Small intestine (tissue), 7 donors: ENCODE results near the gene SSH2. TPM values are rescaled to one million over a fixed set of nuclear protein-coding genes. Genes with fewer than 3 reads are reported as not detected.
"Not testable (repeated sequence)": the region's sequence is repeated elsewhere in the genome, so short reads cannot be mapped to it uniquely, and the experiment has no call there.

ENCODE experiments used
- DNase-seq, 2 donors: peaks; one replicate each; pipeline versions ENCODE4 v3.0.0 to v3.0.0-alpha.2; 2013
- FAIRE-seq: peaks from 2 replicates; lab custom pipeline; 2012; peaks lifted over from hg19 to GRCh38; lab: Jason Lieb, UNC
- H3K27ac ChIP-seq, 3 donors: one replicate each; pipeline ENCODE4 v1.5.1; 2013; ENCODE audit warnings: low read length in 2 of 3, mild to moderate bottlenecking in 2 of 3, control low read depth in 1 of 3, inconsistent platforms in 1 of 3, low read depth in 1 of 3, moderate library complexity in 1 of 3
- H3K27me3 ChIP-seq, 3 donors: one replicate each; pipeline ENCODE4 v1.6.1; 2013; ENCODE audit warnings: low read length in 3 of 3, inconsistent platforms in 1 of 3; ENCODE audit not compliant: control insufficient read depth in 3 of 3, insufficient read depth in 3 of 3
- H3K36me3 ChIP-seq, 3 donors: one replicate each; pipeline ENCODE4 v1.6.1; 2013; ENCODE audit warnings: low read length in 3 of 3, inconsistent platforms in 1 of 3, low read depth in 1 of 3, mild to moderate bottlenecking in 1 of 3, moderate library complexity in 1 of 3; ENCODE audit not compliant: control insufficient read depth in 3 of 3, insufficient read depth in 2 of 3
- H3K4me1 ChIP-seq, 3 donors: one replicate each; pipeline ENCODE4 v1.6.1; 2013; ENCODE audit warnings: low read length in 2 of 3, inconsistent platforms in 1 of 3, low read depth in 1 of 3, mild to moderate bottlenecking in 1 of 3, moderate library complexity in 1 of 3; ENCODE audit not compliant: control insufficient read depth in 3 of 3, insufficient read depth in 2 of 3
- H3K4me3 ChIP-seq, 3 donors: one replicate each; pipeline ENCODE4 v1.5.1; 2013; ENCODE audit warnings: low read length in 3 of 3, control low read depth in 1 of 3, inconsistent platforms in 1 of 3, low read depth in 1 of 3, mild to moderate bottlenecking in 1 of 3, moderate library complexity in 1 of 3
- H3K9me3 ChIP-seq, 2 donors: one replicate each; pipeline ENCODE4 v1.6.1; 2013; ENCODE audit warnings: low read depth in 1 of 2, low read length in 1 of 2; ENCODE audit not compliant: control insufficient read depth in 2 of 2, insufficient read depth in 1 of 2
- WGBS, 3 donors: extraction: QIAGEN DNeasy Blood & Tissue Kit; methylation state at CpG; one replicate each; pipeline ENCODE4 v1.1.7; 2013; 5-methylcytosine and 5-hydroxymethylcytosine counted together
- polyA plus RNA-seq, 4 donors: library from polyadenylated mRNA; stranded (reverse) in 3 of 4; unstranded in 1 of 4; fragments of 200-250 nt in 3 of 4; fragments of 120-200 nt in 1 of 4; gene quantifications; one replicate each; pipeline versions ENCODE4 v1.2.1 to v1.2.3, GENCODE V29; 2013
- donor health status: healthy with polysubstance abuse.
- donor health status: control.
- donor health status: control.
- donor health status: Bipolar disorder and iron deficiency.
- donor health status: healthy.

SSH2 gene
- polyA plus RNA-seq, 4 donors, result 11.6 to 18.9 (median 13.6) TPM

- H3K4me1 ChIP-seq, result peaks cover 2 to 8% (median 3%) of the 10 kb centered on the region in 3 donors
- no peaks in the 10 kb centered on the region for H3K9me3 ChIP-seq
- no peak overlapping the region for H3K27ac ChIP-seq
- peaks cover 0 to 9% (median 0%) of the 10 kb centered on the region in 3 donors for H3K36me3 ChIP-seq
- H3K27me3 ChIP-seq, result no peaks in the 10 kb centered on the region
- FAIRE-seq (no peak), DNase-seq (no peak)
- H3K4me3 ChIP-seq, result no peak overlapping the region
- WGBS, 3 donors, result 93 to 97% (median 97%) methylated on average over 4 of the region's 4 CpGs
These were observed 140.5 kb downstream of the SSH2 start for GRCh38 chr17:29789196-29790170.

GRCh38 chr17:29787995-29788394 lies 142.0 kb downstream of the SSH2 start:
- Histone ChIP-seq H3K27me3 (no peaks in the 10 kb centered on the region), H3K9me3 (no peaks in the 10 kb centered on the region), H3K36me3 (peaks cover 0 to 10% (median 0%) of the 10 kb centered on the region in 3 donors), H3K4me3 (no peak overlapping the region), H3K4me1 (peaks cover 2 to 8% (median 3%) of the 10 kb centered on the region in 3 donors), H3K27ac (no peak overlapping the region)
- FAIRE-seq (no peak), DNase-seq (peak; percentile 12 to 22)
- 83 to 89% (median 83%) methylated on average over 3 of the region's 3 CpGs for WGBS, 3 donors

GRCh38 chr17:29782917-29783316 lies 147.1 kb downstream of the SSH2 start:
- DNase-seq (no peak), FAIRE-seq (no peak)
- Histone ChIP-seq H3K27me3 (no peaks in the 10 kb centered on the region), H3K4me1 (peaks cover 0 to 4% (median 3%) of the 10 kb centered on the region in 3 donors), H3K27ac (no peak overlapping the region), H3K36me3 (peaks cover 0 to 4% (median 0%) of the 10 kb centered on the region in 3 donors), H3K4me3 (no peak overlapping the region), H3K9me3 (no peaks in the 10 kb centered on the region)
- 96 to 98% (median 97%) methylated on average over 5 of the region's 5 CpGs for WGBS, 3 donors

- H3K4me1 ChIP-seq, H3K9me3 ChIP-seq, H3K4me3 ChIP-seq, H3K27ac ChIP-seq, H3K27me3 ChIP-seq, FAIRE-seq, DNase-seq, H3K36me3 ChIP-seq: not testable (repeated sequence)
- WGBS, 3 donors, result 88 to 97% (median 90%) methylated on average over 8 of the region's 8 CpGs
These were observed 150.2 kb downstream of the SSH2 start for GRCh38 chr17:29779812-29780190.

- Histone ChIP-seq H3K36me3 (peaks cover 0 to 6% (median 2%) of the 10 kb centered on the region in 3 donors), H3K9me3 (no peaks in the 10 kb centered on the region), H3K27ac (no peak overlapping the region), H3K27me3 (no peaks in the 10 kb centered on the region), H3K4me1 (no peaks in the 10 kb centered on the region), H3K4me3 (no peak overlapping the region)
- peak; percentile 52 to 71 for DNase-seq
- no peak for FAIRE-seq
- WGBS, 3 donors, result 51 to 63% (median 55%) methylated on average over 8 of the region's 8 CpGs
These were observed 150.8 kb downstream of the SSH2 start for GRCh38 chr17:29778956-29779811.

GRCh38 chr17:29777663-29778062 lies 152.4 kb downstream of the SSH2 start:
- Histone ChIP-seq H3K9me3 (no peaks in the 10 kb centered on the region), H3K4me1 (no peaks in the 10 kb centered on the region), H3K27me3 (no peaks in the 10 kb centered on the region), H3K27ac (no peak overlapping the region), H3K36me3 (peaks cover 0 to 3% (median 2%) of the 10 kb centered on the region in 3 donors), H3K4me3 (no peak overlapping the region)
- 75 to 92% (median 87%) methylated on average over 1 of the region's 1 CpG for WGBS, 3 donors
- DNase-seq, result no peak
- FAIRE-seq, result no peak

- no peak overlapping the region for H3K27ac ChIP-seq
- no peaks in the 10 kb centered on the region for H3K4me1 ChIP-seq
- H3K4me3 ChIP-seq, result no peak overlapping the region
- 97 to 99% (median 98%) methylated on average over 5 of the region's 5 CpGs for WGBS, 3 donors
- no peaks in the 10 kb centered on the region for H3K9me3 ChIP-seq
- no peaks in the 10 kb centered on the region for H3K27me3 ChIP-seq
- DNase-seq, result no peak
- peaks cover 0 to 3% (median 2%) of the 10 kb centered on the region in 3 donors for H3K36me3 ChIP-seq
- FAIRE-seq, result no peak
These were observed 154.0 kb downstream of the SSH2 start for GRCh38 chr17:29776026-29776425.

- no peak overlapping the region for H3K4me3 ChIP-seq
- no peaks in the 10 kb centered on the region for H3K9me3 ChIP-seq
- WGBS, 3 donors, result 86 to 92% (median 91%) methylated on average over 2 of the region's 2 CpGs
- peaks cover 0 to 3% (median 2%) of the 10 kb centered on the region in 3 donors for H3K36me3 ChIP-seq
- DNase-seq (no peak), FAIRE-seq (no peak)
- no peak overlapping the region for H3K27ac ChIP-seq
- no peaks in the 10 kb centered on the region for H3K27me3 ChIP-seq
- H3K4me1 ChIP-seq, result no peaks in the 10 kb centered on the region
These were observed 157.0 kb downstream of the SSH2 start for GRCh38 chr17:29772981-29773380.
